ENCODE results near the gene MTCL1. TPM values are rescaled to one million over a fixed set of nuclear protein-coding genes. Genes with fewer than 3 reads are reported as not detected.

The MTCL1 gene
- total and polyA plus RNA-seq, 12 donors, result 0.43 to 12.5 (median 2.1) TPM

DNA sequence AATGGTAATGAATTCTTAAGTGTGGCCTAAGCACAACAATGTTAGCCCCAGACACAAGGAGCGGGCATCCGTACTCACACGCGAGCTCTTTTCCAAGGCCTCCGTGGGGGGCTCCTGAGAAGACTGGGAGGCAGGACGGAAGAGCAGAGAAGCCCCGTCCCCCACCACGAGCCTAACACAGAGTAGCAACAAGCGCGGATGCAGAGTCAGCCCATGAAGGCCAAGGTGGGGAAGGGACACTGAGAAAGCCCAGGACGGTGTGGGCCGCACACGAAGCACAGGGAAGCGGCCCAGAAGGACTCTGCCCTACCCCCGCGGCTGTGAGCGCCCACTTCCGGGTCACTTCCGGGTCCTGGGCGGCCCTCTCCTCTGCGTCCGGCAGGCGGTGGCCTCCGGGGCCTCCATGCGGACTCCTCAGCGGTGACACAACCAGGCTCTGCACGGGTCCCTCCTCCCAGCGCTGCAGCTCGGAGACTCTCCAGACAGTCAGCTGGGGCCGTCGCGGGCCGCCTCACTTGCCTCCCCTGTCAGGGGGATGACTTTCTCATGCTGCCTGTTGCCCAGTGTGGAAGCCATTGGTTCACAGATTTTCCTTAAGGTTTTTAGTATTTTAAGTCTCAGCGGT is 151.5 kb downstream of the MTCL1 start:
- Histone ChIP-seq H3K27ac (no peak overlapping the region), H3K4me1 (replicated peaks in 1 of 2) (no peaks in the 10 kb centered on the region), H3K36me3 (replicated peaks in 1 of 2) (no peaks in the 10 kb centered on the region), H3K27me3 (peaks cover 4% of the 10 kb centered on the region), H3K9me3 (replicated peaks in 1 of 3) (no peaks in the 10 kb centered on the region), H3K4me3 (no peak overlapping the region)
- DNase-seq, result no peak
- WGBS, 4 donors, result 78 to 93% (median 84%) methylated on average over 20 to 34 of the region's 34 CpGs
- TF ChIP-seq, protein P1, sequence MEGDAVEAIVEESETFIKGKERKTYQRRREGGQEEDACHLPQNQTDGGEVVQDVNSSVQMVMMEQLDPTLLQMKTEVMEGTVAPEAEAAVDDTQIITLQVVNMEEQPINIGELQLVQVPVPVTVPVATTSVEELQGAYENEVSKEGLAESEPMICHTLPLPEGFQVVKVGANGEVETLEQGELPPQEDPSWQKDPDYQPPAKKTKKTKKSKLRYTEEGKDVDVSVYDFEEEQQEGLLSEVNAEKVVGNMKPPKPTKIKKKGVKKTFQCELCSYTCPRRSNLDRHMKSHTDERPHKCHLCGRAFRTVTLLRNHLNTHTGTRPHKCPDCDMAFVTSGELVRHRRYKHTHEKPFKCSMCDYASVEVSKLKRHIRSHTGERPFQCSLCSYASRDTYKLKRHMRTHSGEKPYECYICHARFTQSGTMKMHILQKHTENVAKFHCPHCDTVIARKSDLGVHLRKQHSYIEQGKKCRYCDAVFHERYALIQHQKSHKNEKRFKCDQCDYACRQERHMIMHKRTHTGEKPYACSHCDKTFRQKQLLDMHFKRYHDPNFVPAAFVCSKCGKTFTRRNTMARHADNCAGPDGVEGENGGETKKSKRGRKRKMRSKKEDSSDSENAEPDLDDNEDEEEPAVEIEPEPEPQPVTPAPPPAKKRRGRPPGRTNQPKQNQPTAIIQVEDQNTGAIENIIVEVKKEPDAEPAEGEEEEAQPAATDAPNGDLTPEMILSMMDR (IDR thresholded peaks at IDR 0.05), result no peak
- no peak for TF ChIP-seq POLR2A (IDR thresholded peaks at IDR 0.05)
- intact Hi-C loops (cut with DNase I), result no loop called here

DNA sequence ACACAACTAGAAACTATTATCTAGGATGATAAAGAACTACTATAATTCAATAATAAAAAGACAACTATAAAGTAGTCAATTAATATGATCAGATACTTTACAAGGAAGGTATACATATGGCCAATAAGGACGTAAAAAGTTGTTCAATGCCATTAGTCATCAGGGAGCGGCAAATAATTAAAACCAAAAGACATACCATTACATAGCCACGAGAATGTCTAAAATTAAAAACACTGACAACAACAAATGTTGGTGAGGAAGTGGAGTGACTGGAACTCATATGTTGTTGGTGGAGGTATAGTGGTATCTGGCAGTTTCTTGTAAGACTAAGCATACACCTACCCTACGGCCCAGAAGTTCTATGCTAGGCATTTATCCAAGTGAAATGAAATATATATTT is 152.4 kb downstream of the MTCL1 start:
- WGBS, 4 donors, result 80 to 85% (median 82%) methylated on average over 4 of the region's 4 CpGs
- H3K4me3 ChIP-seq, result no peak overlapping the region

GRCh38 chr18:8858888-8859511 is 153.6 kb downstream of the MTCL1 start:
- H3K36me3 ChIP-seq (replicated peaks in 1 of 2), result no peaks in the 10 kb centered on the region
- H3K27me3 ChIP-seq, result peaks cover 4% of the 10 kb centered on the region
- no peaks in the 10 kb centered on the region for H3K9me3 ChIP-seq (replicated peaks in 1 of 3)
- no peak overlapping the region for H3K4me3 ChIP-seq
- TF ChIP-seq, protein P1 (IDR thresholded peaks at IDR 0.05), result no peak
- no peak for TF ChIP-seq POLR2A (IDR thresholded peaks at IDR 0.05)
- no peak for DNase-seq
- no peaks in the 10 kb centered on the region for H3K4me1 ChIP-seq (replicated peaks in 1 of 2)
- intact Hi-C loops (cut with DNase I), result no loop called here
- 46 to 67% (median 51%) methylated on average over 1 of the region's 1 CpG for whole genome bisulfite sequencing, 4 donors
- H3K27ac ChIP-seq, result no peak overlapping the region

More for the DNA sequence above, 152.4 kb downstream of the MTCL1 start:
- H3K27me3 ChIP-seq, result peaks cover 4% of the 10 kb centered on the region
- intact Hi-C loops (cut with DNase I), result no loop called here
- DNase-seq, result no peak
- TF ChIP-seq, protein P1 (IDR thresholded peaks at IDR 0.05), result no peak
- TF ChIP-seq POLR2A (IDR thresholded peaks at IDR 0.05), result no peak
- no peaks in the 10 kb centered on the region for H3K36me3 ChIP-seq (replicated peaks in 1 of 2)
- H3K27ac ChIP-seq, result no peak overlapping the region
- H3K9me3 ChIP-seq (replicated peaks in 1 of 3), result no peaks in the 10 kb centered on the region
- H3K4me1 ChIP-seq (replicated peaks in 1 of 2), result no peaks in the 10 kb centered on the region

DNA sequence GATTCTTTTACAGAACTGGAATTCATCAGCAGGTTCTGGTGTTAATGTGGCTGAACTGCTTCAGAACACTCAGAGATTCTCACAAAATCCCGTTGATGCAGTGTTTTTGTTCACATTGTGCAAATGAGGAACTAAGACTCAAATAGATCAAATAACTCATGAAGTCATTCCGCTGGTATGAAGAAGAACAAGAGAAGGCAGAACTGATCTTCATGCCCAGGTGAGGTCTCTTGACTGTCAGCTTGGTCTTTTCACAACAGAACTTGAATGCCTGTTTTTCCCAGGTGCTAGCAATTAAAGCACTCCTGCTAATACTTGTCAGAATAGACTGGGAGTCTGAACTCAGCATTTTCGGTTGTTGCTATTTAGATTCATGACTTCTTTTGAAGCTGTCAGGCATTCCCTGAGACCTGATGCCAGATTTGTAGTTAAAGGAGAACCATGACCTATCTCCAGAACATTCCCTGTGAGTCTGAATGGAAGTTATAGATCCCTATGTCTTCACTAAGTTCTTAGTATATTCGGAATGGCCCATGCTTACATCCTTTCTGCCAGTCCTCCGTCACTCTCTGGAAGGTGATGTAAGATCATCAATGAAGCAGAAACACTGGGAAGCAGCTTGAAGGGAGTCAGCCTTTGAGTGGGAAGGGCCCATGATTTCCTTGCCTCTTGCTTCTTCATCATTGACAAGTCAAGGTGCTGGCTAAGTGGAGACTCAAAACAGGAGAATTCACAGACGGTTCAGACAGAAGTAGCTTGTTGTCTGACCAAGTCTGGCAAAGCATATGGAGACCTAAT is 155.7 kb downstream of the MTCL1 start:
- TF ChIP-seq, protein P1 (IDR thresholded peaks at IDR 0.05), result no peak
- TF ChIP-seq POLR2A (IDR thresholded peaks at IDR 0.05), result no peak
- no peak for DNase-seq
- 67 to 78% (median 72%) methylated on average over 6 of the region's 6 CpGs for WGBS, 4 donors
- peaks cover 2% of the 10 kb centered on the region for H3K27me3 ChIP-seq
- no peak overlapping the region for H3K27ac ChIP-seq
- H3K4me1 ChIP-seq (replicated peaks in 1 of 2), result no peaks in the 10 kb centered on the region
- intact Hi-C loops (cut with DNase I), result no loop called here
- H3K9me3 ChIP-seq (replicated peaks in 1 of 3), result no peaks in the 10 kb centered on the region
- no peaks in the 10 kb centered on the region for H3K36me3 ChIP-seq (replicated peaks in 1 of 2)
- H3K4me3 ChIP-seq, result no peak overlapping the region

Measured in adrenal gland (tissue), 12 donors.